RWPE2 (cell line): ENCODE measurements around the gene NHLRC2.
"Not testable (repeated sequence)": the region's sequence is repeated elsewhere in the genome, so short reads cannot be mapped to it uniquely, and the experiment has no call there.

Experiments used
- ATAC-seq: fragments of 200-7000 bp; cut with Tn5 transposase; 3 replicates; pipeline ENCODE4 v1.9.1; 2021; ENCODE audit warnings: low read depth
- DNase-seq: peaks from one replicate; pipeline ENCODE4 v3.0.0-alpha.2; 2020; ENCODE audit warnings: low spot score
- H3K27ac ChIP-seq: fragments of 450-650 bp; 2 replicates; pipeline ENCODE4 v1.5.1; 2017; ENCODE audit warnings: mild to moderate bottlenecking; ENCODE audit not compliant: poor library complexity, severe bottlenecking
- H3K27me3 ChIP-seq: fragments of 250-450 bp; sonication (Bioruptor Pico); 2 replicates; pipeline ENCODE4 v1.5.1; 2021; ENCODE audit warnings: mild to moderate bottlenecking, moderate library complexity; ENCODE audit not compliant: insufficient read depth, poor library complexity, severe bottlenecking
- H3K36me3 ChIP-seq: fragments of 250-450 bp; sonication (Bioruptor Pico); 2 replicates; pipeline ENCODE4 v1.5.1; 2020; ENCODE audit warnings: low read depth, mild to moderate bottlenecking, moderate library complexity
- H3K4me1 ChIP-seq: fragments of 250-450 bp; sonication (Bioruptor Pico); 2 replicates; pipeline ENCODE4 v1.5.1; 2021; ENCODE audit warnings: mild to moderate bottlenecking, moderate library complexity; ENCODE audit not compliant: insufficient read depth, poor library complexity, severe bottlenecking
- H3K4me3 ChIP-seq: fragments of 250-450 bp; sonication (Bioruptor Pico); 2 replicates; pipeline ENCODE4 v1.5.1; 2021; ENCODE audit warnings: mild to moderate bottlenecking, moderate library complexity; ENCODE audit not compliant: severe bottlenecking
- H3K9me3 ChIP-seq: fragments of 250-450 bp; sonication (Bioruptor Pico); 2 replicates; pipeline ENCODE4 v1.5.1; 2021; ENCODE audit warnings: mild to moderate bottlenecking, moderate library complexity; ENCODE audit not compliant: severe bottlenecking
- CTCF ChIP-seq: fragments of 450-650 bp; IDR thresholded peaks from one replicate; pipeline ENCODE4 v1.5.1; 2017; ENCODE audit warnings: mild to moderate bottlenecking, moderate library complexity; ENCODE audit not compliant: poor library complexity, severe bottlenecking

Gene NHLRC2

GRCh38 chr10:113820507-113820906 lies 34.0 kb upstream of the NHLRC2 start:
- H3K36me3 ChIP-seq = no peaks in the 10 kb centered on the region
- H3K4me1 ChIP-seq = no peaks in the 10 kb centered on the region
- no peak for ATAC-seq
- no peaks in the 10 kb centered on the region for H3K9me3 ChIP-seq
- H3K27me3 ChIP-seq = no peaks in the 10 kb centered on the region
- no peak for TF ChIP-seq CTCF
- no peak overlapping the region for H3K4me3 ChIP-seq
- no peak overlapping the region for H3K27ac ChIP-seq
- no peak for DNase-seq

GRCh38 chr10:113821306-113821705 lies 33.2 kb upstream of the NHLRC2 start:
- H3K36me3 ChIP-seq, ATAC-seq, H3K9me3 ChIP-seq, H3K27me3 ChIP-seq, H3K27ac ChIP-seq, H3K4me1 ChIP-seq, DNase-seq, H3K4me3 ChIP-seq: not testable (repeated sequence)

- no peak for TF ChIP-seq CTCF
- Histone ChIP-seq H3K27ac (no peak overlapping the region), H3K36me3 (no peaks in the 10 kb centered on the region), H3K27me3 (no peaks in the 10 kb centered on the region), H3K4me3 (no peak overlapping the region), H3K9me3 (no peaks in the 10 kb centered on the region), H3K4me1 (no peaks in the 10 kb centered on the region)
- DNase-seq = no peak
- no peak for ATAC-seq
Measured at GRCh38 chr10:113822174-113822573, 32.3 kb upstream of the NHLRC2 start.

- no peak overlapping the region for H3K4me3 ChIP-seq
- TF ChIP-seq CTCF = no peak
- H3K9me3 ChIP-seq = no peaks in the 10 kb centered on the region
- H3K27me3 ChIP-seq = no peaks in the 10 kb centered on the region
- DNase-seq (no peak), ATAC-seq (no peak)
- no peak overlapping the region for H3K27ac ChIP-seq
- H3K36me3 ChIP-seq = no peaks in the 10 kb centered on the region
- no peaks in the 10 kb centered on the region for H3K4me1 ChIP-seq
Measured at GRCh38 chr10:113823389-113823788, 31.1 kb upstream of the NHLRC2 start.

- Histone ChIP-seq H3K27ac (no peak overlapping the region), H3K27me3 (no peaks in the 10 kb centered on the region)
Measured at GRCh38 chr10:113825791-113826190, 28.7 kb upstream of the NHLRC2 start.

GRCh38 chr10:113828567-113828966 lies 25.9 kb upstream of the NHLRC2 start:
- not testable (repeated sequence) for ATAC-seq, H3K27ac ChIP-seq, H3K9me3 ChIP-seq, H3K27me3 ChIP-seq, H3K36me3 ChIP-seq, H3K4me3 ChIP-seq, DNase-seq, H3K4me1 ChIP-seq

More at GRCh38 chr10:113825791-113826190, 28.7 kb upstream of the NHLRC2 start:
- ATAC-seq = no peak
- TF ChIP-seq CTCF = no peak
- no peak for DNase-seq
- Histone ChIP-seq H3K9me3 (no peaks in the 10 kb centered on the region), H3K4me3 (no peak overlapping the region), H3K4me1 (no peaks in the 10 kb centered on the region), H3K36me3 (no peaks in the 10 kb centered on the region)
